GM23248 (cell line): ENCODE measurements around the gene POLN.

ENCODE experiments used
- EZH2 ChIP-seq: fragments of 200-600 bp; sonication (generic); IDR thresholded peaks from 2 replicates; pipeline ENCODE4 v1.6.1; 2018; ENCODE audit warnings: antibody characterized with exemption, mild to moderate bottlenecking; ENCODE audit not compliant: insufficient read depth, poor library complexity, severe bottlenecking
- EZH2phosphoT487 ChIP-seq: fragments of 200-600 bp; sonication (generic); IDR thresholded peaks from 2 replicates; pipeline ENCODE4 v1.6.1; 2018; ENCODE audit warnings: antibody characterized with exemption, moderate library complexity, mild to moderate bottlenecking, low read depth; ENCODE audit not compliant: insufficient read depth

- TF ChIP-seq EZH2phosphoT487 = no peak
- TF ChIP-seq EZH2 = no peak
These were observed 158.1 kb downstream of the POLN start for GRCh38 chr4:2083826-2084160.
